Body of pancreas (tissue), 4 donors: ENCODE measurements around the gene KIAA2012. TPM values are rescaled to one million over a fixed set of nuclear protein-coding genes. Genes with fewer than 3 reads are reported as not detected.
A peak's percentile ranks its signal among the peaks of the same experiment; 100 is the strongest.

ENCODE experiments used
- ATAC-seq: fragments of 150-250 bp; one replicate; pipeline ENCODE4 v1.9.1; 2016
- DNase-seq, 4 donors: peaks; one replicate each; pipeline ENCODE4 v3.0.0-alpha.2; 2019
- H3K27ac ChIP-seq, 4 donors: fragments of 200-600 bp; sonication (generic); 1 replicate in 3 of 4; 2 replicates in 1 of 4; pipeline versions ENCODE4 v1.5.1 to v1.6.1; 2016 to 2019; ENCODE audit warnings: mild to moderate bottlenecking in 1 of 4, mixed read lengths in 1 of 4, moderate library complexity in 1 of 4
- H3K27me3 ChIP-seq, 2 donors: fragments of 200-600 bp; sonication (generic); one replicate each; pipeline ENCODE4 v1.6.0; 2016; ENCODE audit warnings: mild to moderate bottlenecking in 1 of 2
- H3K36me3 ChIP-seq, 2 donors: fragments of 200-600 bp; sonication (generic); replicated peaks in 1 of 2; 2 replicates each; pipeline ENCODE4 v1.5.1; 2016; ENCODE audit warnings: low read depth in 2 of 2; ENCODE audit not compliant: insufficient read depth in 1 of 2
- H3K4me1 ChIP-seq: fragments of 200-600 bp; sonication (generic); one replicate; pipeline ENCODE4 v1.6.0; 2016
- H3K4me3 ChIP-seq, 2 donors: fragments of 200-600 bp; sonication (generic); 1 replicate in 1 of 2; 2 replicates in 1 of 2; pipeline ENCODE4 v1.5.1; 2016 to 2019
- H3K9me3 ChIP-seq, 3 donors: fragments of 200-600 bp; sonication (generic); 1 replicate in 2 of 3; 2 replicates in 1 of 3; pipeline ENCODE4 v1.5.1; 2016
- POLR2A ChIP-seq, 3 donors: fragments of 450-650 bp; IDR thresholded peaks; one replicate each; pipeline ENCODE4 v1.6.1; 2016; ENCODE audit warnings: antibody characterized with exemption in 3 of 3, mild to moderate bottlenecking in 2 of 3
- WGBS, 2 donors: methylation state at CpG; one replicate each; pipeline ENCODE4 v1.1.5; 2017; 5-methylcytosine and 5-hydroxymethylcytosine counted together
- intact Hi-C: fragments of 100-400 bp; cut with DNase I; formaldehyde crosslinking; loops from one replicate; pipeline ENCODE4 v1.15.1; 2023
- total RNA-seq, 2 donors: library from RNA; depleted of rRNA; stranded (reverse); fragments of >200 nt; gene quantifications; one replicate each; pipeline ENCODE4 v1.1.0, GENCODE V29; 2016
- TF ChIP-seq, protein P1 (sequence below), 7 experiments: fragments of 450-650 bp in 4 of 7; fragments of 200-600 bp in 3 of 7; sonication (generic) in 3 of 7; IDR thresholded peaks; one replicate each; pipeline ENCODE4 v1.5.1; 2016 to 2019; ENCODE audit warnings: antibody characterized with exemption in 7 of 7

Gene KIAA2012
- total RNA-seq, 2 donors from 2014 or later = not detected

DNA sequence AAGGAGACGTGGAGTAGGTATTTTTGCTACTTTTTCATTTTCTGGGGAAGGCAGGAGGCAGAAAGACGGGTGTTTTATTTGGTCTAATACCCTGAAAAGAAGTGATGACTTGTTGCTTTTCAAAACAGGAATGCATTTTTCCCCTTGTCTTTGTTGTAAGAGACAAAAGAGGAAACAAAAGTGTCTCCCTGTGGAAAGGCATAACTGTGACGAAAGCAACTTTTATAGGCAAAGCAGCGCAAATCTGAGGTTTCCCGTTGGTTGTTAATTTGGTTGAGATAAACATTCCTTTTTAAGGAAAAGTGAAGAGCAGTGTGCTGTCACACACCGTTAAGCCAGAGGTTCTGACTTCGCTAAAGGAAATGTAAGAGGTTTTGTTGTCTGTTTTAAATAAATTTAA lies 36.0 kb upstream of the KIAA2012 start:
- H3K27ac ChIP-seq = no peak overlapping the region
- no peaks in the 10 kb centered on the region for H3K36me3 ChIP-seq
- no peak for TF ChIP-seq POLR2A (IDR thresholded peaks at IDR 0.05)
- TF ChIP-seq, protein P1, sequence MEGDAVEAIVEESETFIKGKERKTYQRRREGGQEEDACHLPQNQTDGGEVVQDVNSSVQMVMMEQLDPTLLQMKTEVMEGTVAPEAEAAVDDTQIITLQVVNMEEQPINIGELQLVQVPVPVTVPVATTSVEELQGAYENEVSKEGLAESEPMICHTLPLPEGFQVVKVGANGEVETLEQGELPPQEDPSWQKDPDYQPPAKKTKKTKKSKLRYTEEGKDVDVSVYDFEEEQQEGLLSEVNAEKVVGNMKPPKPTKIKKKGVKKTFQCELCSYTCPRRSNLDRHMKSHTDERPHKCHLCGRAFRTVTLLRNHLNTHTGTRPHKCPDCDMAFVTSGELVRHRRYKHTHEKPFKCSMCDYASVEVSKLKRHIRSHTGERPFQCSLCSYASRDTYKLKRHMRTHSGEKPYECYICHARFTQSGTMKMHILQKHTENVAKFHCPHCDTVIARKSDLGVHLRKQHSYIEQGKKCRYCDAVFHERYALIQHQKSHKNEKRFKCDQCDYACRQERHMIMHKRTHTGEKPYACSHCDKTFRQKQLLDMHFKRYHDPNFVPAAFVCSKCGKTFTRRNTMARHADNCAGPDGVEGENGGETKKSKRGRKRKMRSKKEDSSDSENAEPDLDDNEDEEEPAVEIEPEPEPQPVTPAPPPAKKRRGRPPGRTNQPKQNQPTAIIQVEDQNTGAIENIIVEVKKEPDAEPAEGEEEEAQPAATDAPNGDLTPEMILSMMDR (IDR thresholded peaks at IDR 0.05) = no peak
- H3K4me1 ChIP-seq = peaks cover 19% of the 10 kb centered on the region
- ATAC-seq (no peak), DNase-seq (no peak)
- intact Hi-C loops = no loop called here
- WGBS, 2 donors = 69 to 79% methylated on average over 7 of the region's 7 CpGs
- peaks cover 0 to 9% of the 10 kb centered on the region in 2 donors for H3K27me3 ChIP-seq
- H3K4me3 ChIP-seq = no peak overlapping the region
- no peaks in the 10 kb centered on the region for H3K9me3 ChIP-seq

DNA sequence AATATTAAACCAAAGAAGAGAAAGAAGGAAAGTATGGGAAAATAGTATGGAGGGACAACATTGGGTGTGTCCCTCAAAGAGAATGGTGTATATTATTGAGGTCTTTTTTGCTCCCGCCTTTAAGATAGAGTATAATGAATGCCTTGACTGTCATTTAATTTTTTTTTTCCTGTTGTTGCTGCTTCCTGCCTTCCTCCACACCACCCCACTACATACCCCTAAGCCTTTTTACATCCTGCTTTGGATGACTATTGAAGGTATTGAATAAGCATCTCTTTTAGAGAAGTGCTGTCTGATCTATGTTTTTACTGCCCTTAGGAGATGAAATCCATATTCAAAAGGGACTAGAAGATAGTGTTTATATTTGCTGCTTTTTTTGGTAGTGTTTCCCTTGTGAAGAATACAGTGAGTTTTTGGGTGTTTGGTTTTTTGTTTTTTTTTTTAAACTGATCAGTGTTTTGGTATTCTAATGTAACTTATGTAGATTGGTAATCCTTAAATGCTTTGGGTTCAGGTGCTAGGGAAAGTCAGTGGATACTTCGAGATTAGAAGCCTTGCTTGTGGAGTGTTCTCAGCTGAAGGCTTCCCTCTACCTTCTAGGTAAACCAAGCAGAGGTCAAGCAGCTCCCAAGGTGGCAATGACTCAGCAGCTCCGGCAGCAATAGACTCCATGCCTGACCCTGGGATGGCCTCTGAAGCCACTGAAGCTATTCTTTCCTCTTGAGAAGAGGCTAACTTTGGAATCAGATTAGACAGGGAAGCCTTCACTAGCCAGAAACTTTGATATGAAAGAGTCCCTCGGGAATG lies 34.4 kb upstream of the KIAA2012 start:
- ATAC-seq (no peak), DNase-seq (peak in 1 of 4 donors; percentile 19)
- Histone ChIP-seq H3K27me3 (peaks cover 0 to 9% of the 10 kb centered on the region in 2 donors), H3K9me3 (no peaks in the 10 kb centered on the region), H3K4me1 (peaks cover 15% of the 10 kb centered on the region), H3K4me3 (no peak overlapping the region), H3K27ac (no peak overlapping the region), H3K36me3 (no peaks in the 10 kb centered on the region)
- intact Hi-C loops = no loop called here
- TF ChIP-seq POLR2A (IDR thresholded peaks at IDR 0.05) = no peak
- TF ChIP-seq, protein P1 (IDR thresholded peaks at IDR 0.05) = no peak
- 42 to 55% methylated on average over 4 of the region's 4 CpGs for WGBS, 2 donors

DNA sequence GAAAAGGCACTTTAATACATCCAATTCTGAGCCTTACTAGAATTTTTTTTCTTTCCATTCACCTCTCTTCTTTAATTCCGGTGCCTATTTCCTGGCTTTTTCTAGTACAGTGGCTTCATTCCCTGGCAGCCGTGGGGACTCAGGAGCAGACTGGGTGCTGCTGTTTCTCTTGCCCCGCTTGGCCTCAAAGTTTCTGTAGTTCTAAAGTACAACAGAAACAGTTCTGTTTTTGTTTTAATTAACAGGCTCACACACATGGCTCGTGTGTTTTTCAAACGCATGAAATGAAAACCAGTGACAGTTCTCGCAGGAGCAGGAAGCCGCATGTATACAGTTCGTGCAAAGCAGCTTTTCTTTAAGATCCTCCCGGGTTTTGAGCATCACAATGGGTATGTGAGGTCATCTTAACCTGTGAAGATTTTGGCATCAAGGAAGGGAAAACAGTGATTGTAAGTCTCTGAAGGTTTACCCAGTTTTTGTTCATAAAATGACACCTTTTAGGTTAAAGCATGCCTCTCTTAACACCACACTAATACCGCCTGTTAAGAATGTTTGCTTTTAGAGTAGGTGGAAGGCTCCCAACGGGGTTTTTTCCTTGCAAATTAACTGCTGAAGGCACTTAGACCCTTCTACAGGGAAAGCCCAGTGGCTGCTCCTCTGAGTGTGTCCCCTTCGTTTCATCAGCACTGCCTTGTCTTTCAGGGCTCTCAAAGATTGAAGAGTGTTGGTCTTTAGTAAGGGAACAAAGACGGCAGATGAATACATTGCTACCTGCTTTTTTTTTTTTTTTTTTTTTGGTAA lies 33.6 kb upstream of the KIAA2012 start:
- Histone ChIP-seq H3K9me3 (no peaks in the 10 kb centered on the region), H3K27me3 (peaks cover 0 to 8% of the 10 kb centered on the region in 2 donors), H3K4me1 (peaks cover 12% of the 10 kb centered on the region), H3K4me3 (no peak overlapping the region), H3K36me3 (no peaks in the 10 kb centered on the region), H3K27ac (no peak overlapping the region)
- WGBS, 2 donors = 63 to 68% methylated on average over 13 of the region's 13 CpGs
- TF ChIP-seq, protein P1 (IDR thresholded peaks at IDR 0.05) = no peak
- no peak for TF ChIP-seq POLR2A (IDR thresholded peaks at IDR 0.05)
- ATAC-seq (no peak), DNase-seq (no peak)
- intact Hi-C loops = no loop called here

- H3K27ac ChIP-seq = no peak overlapping the region
- no peaks in the 10 kb centered on the region for H3K27me3 ChIP-seq
- ATAC-seq (no peak), DNase-seq (no peak)
- TF ChIP-seq, protein P1 (IDR thresholded peaks at IDR 0.05) = no peak
- no peak for TF ChIP-seq POLR2A (IDR thresholded peaks at IDR 0.05)
- 73 to 79% methylated on average over 4 of the region's 4 CpGs for WGBS, 2 donors
- H3K9me3 ChIP-seq = no peaks in the 10 kb centered on the region
- H3K36me3 ChIP-seq = no peaks in the 10 kb centered on the region
- peaks cover 4% of the 10 kb centered on the region for H3K4me1 ChIP-seq
- no peak overlapping the region for H3K4me3 ChIP-seq
- intact Hi-C loops = no loop called here
Observed at GRCh38 chr2:202040079-202040844, 32.8 kb upstream of the KIAA2012 start.
